Transverse colon (tissue), 3 donors: ENCODE data around the gene MRPL37.

Experiments used
- CTCF ChIP-seq, 5 experiments: fragments of 200-600 bp in 3 of 5; fragments of 450-650 bp in 2 of 5; sonication (generic) in 3 of 5; IDR thresholded peaks; 1 replicate in 2 of 5; 2 replicates in 3 of 5; pipeline ENCODE4 v1.5.1; 2016 to 2017; ENCODE audit warnings: antibody characterized with exemption in 5 of 5, inconsistent platforms in 3 of 5, mild to moderate bottlenecking in 2 of 5, moderate library complexity in 1 of 5
- POLR2A ChIP-seq: fragments of 450-650 bp; IDR thresholded peaks from one replicate; pipeline ENCODE4 v1.6.1; 2016; ENCODE audit warnings: antibody characterized with exemption, mild to moderate bottlenecking, moderate library complexity

GRCh38 chr1:54174106-54174505, 25.9 kb upstream of the MRPL37 start:
- TF ChIP-seq CTCF (IDR thresholded peaks at IDR 0.05) (no peak), POLR2A (no peak)
